BE2C (cell line): ENCODE data around the gene PRKG1.

Experiments used
- DNase-seq: peaks from one replicate; pipeline ENCODE4 v3.0.0-alpha.2; 2020
- H3K27me3 ChIP-seq: fragments of 250-450 bp; sonication (Bioruptor Pico); 2 replicates; pipeline ENCODE4 v1.5.1; 2020; ENCODE audit warnings: mild to moderate bottlenecking
- H3K36me3 ChIP-seq: fragments of 250-450 bp; sonication (Bioruptor Pico); 2 replicates; pipeline ENCODE4 v1.5.1; 2020; ENCODE audit warnings: mild to moderate bottlenecking
- H3K4me1 ChIP-seq: fragments of 250-450 bp; sonication (Bioruptor Pico); 2 replicates; pipeline ENCODE4 v1.5.1; 2020
- H3K4me3 ChIP-seq: 2 replicates; pipeline ENCODE4 v1.5.1; 2011; ENCODE audit warnings: low read depth, low read length
- H3K9me3 ChIP-seq: fragments of 250-450 bp; sonication (Bioruptor Pico); 2 replicates; pipeline ENCODE4 v1.5.1; 2020
- TF ChIP-seq, protein P1 (sequence below): IDR thresholded peaks from 2 replicates; pipeline ENCODE4 v1.5.1; 2012; ENCODE audit warnings: mild to moderate bottlenecking, low read depth, low read length

PRKG1 gene

GRCh38 chr10:51656503-51656902, 582.2 kb downstream of the PRKG1 start:
- no peak for DNase-seq
- H3K9me3 ChIP-seq, result no peaks in the 10 kb centered on the region
- H3K4me1 ChIP-seq, result no peaks in the 10 kb centered on the region
- H3K4me3 ChIP-seq, result no peak overlapping the region
- TF ChIP-seq, protein P1, sequence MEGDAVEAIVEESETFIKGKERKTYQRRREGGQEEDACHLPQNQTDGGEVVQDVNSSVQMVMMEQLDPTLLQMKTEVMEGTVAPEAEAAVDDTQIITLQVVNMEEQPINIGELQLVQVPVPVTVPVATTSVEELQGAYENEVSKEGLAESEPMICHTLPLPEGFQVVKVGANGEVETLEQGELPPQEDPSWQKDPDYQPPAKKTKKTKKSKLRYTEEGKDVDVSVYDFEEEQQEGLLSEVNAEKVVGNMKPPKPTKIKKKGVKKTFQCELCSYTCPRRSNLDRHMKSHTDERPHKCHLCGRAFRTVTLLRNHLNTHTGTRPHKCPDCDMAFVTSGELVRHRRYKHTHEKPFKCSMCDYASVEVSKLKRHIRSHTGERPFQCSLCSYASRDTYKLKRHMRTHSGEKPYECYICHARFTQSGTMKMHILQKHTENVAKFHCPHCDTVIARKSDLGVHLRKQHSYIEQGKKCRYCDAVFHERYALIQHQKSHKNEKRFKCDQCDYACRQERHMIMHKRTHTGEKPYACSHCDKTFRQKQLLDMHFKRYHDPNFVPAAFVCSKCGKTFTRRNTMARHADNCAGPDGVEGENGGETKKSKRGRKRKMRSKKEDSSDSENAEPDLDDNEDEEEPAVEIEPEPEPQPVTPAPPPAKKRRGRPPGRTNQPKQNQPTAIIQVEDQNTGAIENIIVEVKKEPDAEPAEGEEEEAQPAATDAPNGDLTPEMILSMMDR, result no peak
- H3K36me3 ChIP-seq, result no peaks in the 10 kb centered on the region
- H3K27me3 ChIP-seq, result no peaks in the 10 kb centered on the region; the same call in 1 of the 2 replicates

- no peaks in the 10 kb centered on the region for H3K4me1 ChIP-seq
- H3K27me3 ChIP-seq, result no peaks in the 10 kb centered on the region; the same call in 1 of the 2 replicates
- H3K4me3 ChIP-seq, result no peak overlapping the region
- no peaks in the 10 kb centered on the region for H3K36me3 ChIP-seq
- TF ChIP-seq, protein P1, result no peak
- no peak for DNase-seq
- H3K9me3 ChIP-seq, result no peaks in the 10 kb centered on the region
Measured at GRCh38 chr10:51658000-51658399, 583.7 kb downstream of the PRKG1 start.

- Histone ChIP-seq H3K9me3 (no peaks in the 10 kb centered on the region), H3K4me1 (no peaks in the 10 kb centered on the region), H3K27me3 (no peaks in the 10 kb centered on the region; the same call in 1 of the 2 replicates), H3K4me3 (no peak overlapping the region), H3K36me3 (no peaks in the 10 kb centered on the region)
- no peak for DNase-seq
- TF ChIP-seq, protein P1, result no peak
Measured at GRCh38 chr10:51659344-51659743, 585.1 kb downstream of the PRKG1 start.

GRCh38 chr10:51663086-51663485, 588.8 kb downstream of the PRKG1 start:
- no peaks in the 10 kb centered on the region for H3K27me3 ChIP-seq
- TF ChIP-seq, protein P1, result no peak
- DNase-seq, result no peak
- no peaks in the 10 kb centered on the region for H3K4me1 ChIP-seq
- H3K9me3 ChIP-seq, result no peaks in the 10 kb centered on the region
- H3K4me3 ChIP-seq, result no peak overlapping the region
- no peaks in the 10 kb centered on the region for H3K36me3 ChIP-seq

DNA sequence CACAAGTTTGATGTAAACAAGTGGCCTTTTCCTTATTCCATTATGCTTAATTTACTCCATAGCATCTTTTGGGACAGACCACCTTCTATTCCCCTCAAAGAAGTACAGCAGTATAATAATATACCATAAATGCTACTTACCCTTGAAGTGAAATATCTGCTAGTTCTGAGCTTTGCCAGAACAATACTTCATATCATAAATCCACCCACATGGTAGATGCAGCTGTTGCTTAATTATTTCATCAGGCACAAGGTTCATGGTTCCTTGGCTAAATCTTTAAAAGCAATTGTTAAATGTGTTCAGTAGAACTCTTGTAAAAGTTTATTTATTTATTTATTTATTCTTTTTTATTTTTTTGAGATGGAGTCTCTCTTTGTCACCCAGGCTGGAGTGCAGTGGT, 592.2 kb downstream of the PRKG1 start:
- DNase-seq, result no peak
- no peaks in the 10 kb centered on the region for H3K36me3 ChIP-seq
- no peak overlapping the region for H3K4me3 ChIP-seq
- H3K4me1 ChIP-seq, result no peaks in the 10 kb centered on the region
- TF ChIP-seq, protein P1, result no peak
- no peaks in the 10 kb centered on the region for H3K9me3 ChIP-seq
- no peaks in the 10 kb centered on the region for H3K27me3 ChIP-seq

DNA sequence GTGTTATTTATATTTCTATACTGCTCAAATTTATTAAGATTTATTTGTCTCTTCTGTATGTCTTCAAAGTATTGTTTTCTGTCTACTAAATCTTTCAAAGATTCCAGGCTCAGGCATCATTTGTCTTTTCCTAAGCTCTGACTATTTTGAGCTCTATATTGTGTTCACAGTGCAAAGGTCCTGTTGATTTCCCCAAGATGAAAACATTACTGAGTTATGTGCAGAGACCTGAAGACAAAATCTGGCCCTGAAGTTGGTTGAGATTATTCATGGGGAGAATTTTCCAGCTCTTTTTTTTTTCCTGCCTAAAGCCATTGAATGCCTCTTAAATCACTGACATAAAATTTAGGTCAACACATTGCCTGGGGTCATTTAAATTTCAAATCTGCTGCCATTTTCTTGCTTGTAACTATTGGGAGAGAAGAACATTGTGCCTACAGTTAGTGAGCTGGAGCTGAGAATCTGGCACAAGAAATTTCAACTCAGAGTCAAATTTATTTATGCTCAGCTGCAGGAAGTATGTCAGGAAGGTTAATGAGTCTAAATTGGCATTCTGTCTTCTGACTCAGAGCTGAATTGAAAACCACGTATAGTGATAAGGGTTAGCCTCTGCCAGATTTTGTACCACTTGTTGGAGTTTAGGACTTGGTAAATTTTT, 593.5 kb downstream of the PRKG1 start:
- no peaks in the 10 kb centered on the region for H3K9me3 ChIP-seq
- no peak for DNase-seq
- TF ChIP-seq, protein P1, result no peak
- no peaks in the 10 kb centered on the region for H3K4me1 ChIP-seq
- no peaks in the 10 kb centered on the region for H3K36me3 ChIP-seq
- no peaks in the 10 kb centered on the region for H3K27me3 ChIP-seq
- no peak overlapping the region for H3K4me3 ChIP-seq
